ENCODE measurements around the gene MYO10. TPM values are rescaled to one million over a fixed set of nuclear protein-coding genes. Genes with fewer than 3 reads are reported as not detected.

The MYO10 gene
- total and polyA plus RNA-seq, 2 experiments from 2014 or later: 119 to 276 TPM

GRCh38 chr5:16983972-16984371 lies 47.9 kb upstream of the MYO10 start (continued):
- TF ChIP-seq ZNF462 (CRISPR knock-in tag; IDR thresholded peaks at IDR 0.05) (no peak), JUNB (IDR thresholded peaks at IDR 0.05; ENCODE audit: unreplicated experiment) (no peak), CTCF (conservative IDR thresholded peaks at IDR 0.05; ENCODE audit: low read depth in 2 of 2) (no peak), STAT1 (IDR thresholded peaks at IDR 0.05; ENCODE audit: unreplicated experiment) (no peak)

- no peaks in the 10 kb centered on the region for H3K79me2 ChIP-seq (replicated peaks; ENCODE audit: insufficient read depth)
- H3K4me3 ChIP-seq: no peak overlapping the region
- Mint-ChIP-seq H3K9me3 (peaks cover 5% of the 10 kb centered on the region; the same call in 1 of the 3 replicates), H3K4me3 (no peak overlapping the region), H3K4me1 (peaks cover 6% of the 10 kb centered on the region), H3K36me3 (ENCODE audit: low read depth) (no peaks in the 10 kb centered on the region), H3K27ac (no peak overlapping the region), H3K27me3 (ENCODE audit: insufficient read depth, low read depth, poor library complexity) (peaks cover 6% of the 10 kb centered on the region)
- H3K4me2 ChIP-seq: no peak overlapping the region
- H4K20me1 ChIP-seq (replicated peaks; ENCODE audit: insufficient read depth): no peaks in the 10 kb centered on the region
- no peaks in the 10 kb centered on the region for H3K9me2 ChIP-seq (ENCODE audit: insufficient read depth)
- H3K27me3 ChIP-seq (ENCODE audit: insufficient read depth): no peaks in the 10 kb centered on the region
- no peaks in the 10 kb centered on the region; the same call in 1 of the 2 replicates for H3K4me1 ChIP-seq (ENCODE audit: insufficient read depth)
- ATAC-seq (no peak), DNase-seq (ENCODE audit: low spot score) (no peak)
- H2AFZ ChIP-seq: no peak overlapping the region; the same call in 1 of the 2 replicates
- H3K36me3 ChIP-seq (ENCODE audit: insufficient read depth): no peaks in the 10 kb centered on the region
- no peaks in the 10 kb centered on the region for H3F3A ChIP-seq (replicated peaks; ENCODE audit: low read depth)
- H3K27ac ChIP-seq (ENCODE audit: low read depth): no peak overlapping the region
- TF ChIP-seq EZH2phosphoT487 (IDR thresholded peaks at IDR 0.05; ENCODE audit: unreplicated experiment) (no peak), ETS1 (IDR thresholded peaks at IDR 0.05) (no peak), NANOG (IDR thresholded peaks at IDR 0.05; ENCODE audit: borderline replicate concordance) (no peak), ZNF331 (CRISPR knock-in tag; IDR thresholded peaks at IDR 0.05; ENCODE audit: low read depth) (no peak), ZNF114 (CRISPR knock-in tag; IDR thresholded peaks at IDR 0.05) (no peak), STAT1 (IDR thresholded peaks at IDR 0.05; ENCODE audit: unreplicated experiment) (no peak), JUNB (IDR thresholded peaks at IDR 0.05; ENCODE audit: unreplicated experiment) (no peak), EZH2 (IDR thresholded peaks at IDR 0.05; ENCODE audit: low read depth, unreplicated experiment) (no peak), CREB1 (CRISPR knock-in tag; IDR thresholded peaks at IDR 0.05; ENCODE audit: low read depth) (no peak)
Observed at GRCh38 chr5:16983022-16983639, 47.0 kb upstream of the MYO10 start.

Data from GM23338 (cell line).